ENCODE results near the gene PELI3.

Gene PELI3

GRCh38 chr11:66473608-66474515 is 7.2 kb downstream of the PELI3 start:
- no peak for DNase-seq (ENCODE audit: low read depth, low spot score)

GRCh38 chr11:66475349-66476172 is 8.9 kb downstream of the PELI3 start:
- no peak for DNase-seq (ENCODE audit: low read depth, low spot score)

GRCh38 chr11:66476173-66476840 is 9.6 kb downstream of the PELI3 start:
- no peak for DNase-seq (ENCODE audit: low read depth, low spot score)

- no peak for DNase-seq (ENCODE audit: low read depth, low spot score)
Observed at GRCh38 chr11:66476841-66477251, 10.1 kb downstream of the PELI3 start.

- no peak for DNase-seq (ENCODE audit: low read depth, low spot score)
Observed at GRCh38 chr11:66477263-66478201, 10.8 kb downstream of the PELI3 start.

GRCh38 chr11:66478729-66479393 is 12.2 kb downstream of the PELI3 start:
- no peak for DNase-seq (ENCODE audit: low read depth, low spot score)

- no peak for DNase-seq (ENCODE audit: low read depth, low spot score)
Observed at GRCh38 chr11:66479394-66480116, 12.8 kb downstream of the PELI3 start.

- peak; percentile 83 for DNase-seq (ENCODE audit: low read depth, low spot score)
Observed at GRCh38 chr11:66480117-66480938, 13.6 kb downstream of the PELI3 start, which contains the start of gene DPP3. Gene DPP3, plus strand, starts transcription at chr11:66480434. Its CDS starts 1,767 bp downstream, at chr11:66482201.

- no peak for DNase-seq (ENCODE audit: low read depth, low spot score)
Observed at GRCh38 chr11:66484806-66485380, 18.2 kb downstream of the PELI3 start.

GRCh38 chr11:66488957-66489356 is 22.3 kb downstream of the PELI3 start:
- no peak for DNase-seq (ENCODE audit: low read depth, low spot score)

GRCh38 chr11:66489636-66490035 is 22.9 kb downstream of the PELI3 start:
- no peak for DNase-seq (ENCODE audit: low read depth, low spot score)

- no peak for DNase-seq (ENCODE audit: low read depth, low spot score)
Observed at GRCh38 chr11:66491315-66491935, 24.7 kb downstream of the PELI3 start.

GRCh38 chr11:66492161-66492865 is 25.6 kb downstream of the PELI3 start:
- no peak for DNase-seq (ENCODE audit: low read depth, low spot score)

GRCh38 chr11:66493130-66493529 is 26.4 kb downstream of the PELI3 start:
- DNase-seq (ENCODE audit: low read depth, low spot score) = no peak

GRCh38 chr11:66494458-66494857 is 27.8 kb downstream of the PELI3 start:
- no peak for DNase-seq (ENCODE audit: low read depth, low spot score)

- DNase-seq (ENCODE audit: low read depth, low spot score) = no peak
Observed at GRCh38 chr11:66494935-66495334, 28.2 kb downstream of the PELI3 start.

GRCh38 chr11:66495401-66495854 is 28.7 kb downstream of the PELI3 start:
- DNase-seq (ENCODE audit: low read depth, low spot score) = no peak
